B cell (primary cell): ENCODE results near the gene PSME3.
"Not testable (repeated sequence)": the region's sequence is repeated elsewhere in the genome, so short reads cannot be mapped to it uniquely, and the experiment has no call there.

Source experiments
- CTCF ChIP-seq: fragments of 200-600 bp; IDR thresholded peaks from one replicate; pipeline ENCODE4 v1.8.0; 2022; ENCODE audit warnings: antibody characterized with exemption, mild to moderate bottlenecking
- EZH2 ChIP-seq: IDR thresholded peaks from 2 replicates; pipeline ENCODE4 v1.6.1; 2012; ENCODE audit warnings: borderline replicate concordance, low read depth, mild to moderate bottlenecking, moderate library complexity, low read length; ENCODE audit not compliant: insufficient read depth, poor library complexity, severe bottlenecking

GRCh38 chr17:42851371-42852240 lies 18.4 kb downstream of the PSME3 start:
- TF ChIP-seq CTCF, EZH2: not testable (repeated sequence)
